Activated CD4-positive, CD25-positive, alpha-beta regulatory T cell treated with anti-CD3 and anti-CD28 coated beads, Interleukin-2, amount 50 U/mL, for 72 hours (primary cell): ENCODE measurements around the gene CPN1.
"Not testable (repeated sequence)": the region's sequence is repeated elsewhere in the genome, so short reads cannot be mapped to it uniquely, and the experiment has no call there.

Experiments
- DNase-seq: peaks from one replicate; pipeline ENCODE4 v3.0.0; 2021

CPN1 gene

DNA sequence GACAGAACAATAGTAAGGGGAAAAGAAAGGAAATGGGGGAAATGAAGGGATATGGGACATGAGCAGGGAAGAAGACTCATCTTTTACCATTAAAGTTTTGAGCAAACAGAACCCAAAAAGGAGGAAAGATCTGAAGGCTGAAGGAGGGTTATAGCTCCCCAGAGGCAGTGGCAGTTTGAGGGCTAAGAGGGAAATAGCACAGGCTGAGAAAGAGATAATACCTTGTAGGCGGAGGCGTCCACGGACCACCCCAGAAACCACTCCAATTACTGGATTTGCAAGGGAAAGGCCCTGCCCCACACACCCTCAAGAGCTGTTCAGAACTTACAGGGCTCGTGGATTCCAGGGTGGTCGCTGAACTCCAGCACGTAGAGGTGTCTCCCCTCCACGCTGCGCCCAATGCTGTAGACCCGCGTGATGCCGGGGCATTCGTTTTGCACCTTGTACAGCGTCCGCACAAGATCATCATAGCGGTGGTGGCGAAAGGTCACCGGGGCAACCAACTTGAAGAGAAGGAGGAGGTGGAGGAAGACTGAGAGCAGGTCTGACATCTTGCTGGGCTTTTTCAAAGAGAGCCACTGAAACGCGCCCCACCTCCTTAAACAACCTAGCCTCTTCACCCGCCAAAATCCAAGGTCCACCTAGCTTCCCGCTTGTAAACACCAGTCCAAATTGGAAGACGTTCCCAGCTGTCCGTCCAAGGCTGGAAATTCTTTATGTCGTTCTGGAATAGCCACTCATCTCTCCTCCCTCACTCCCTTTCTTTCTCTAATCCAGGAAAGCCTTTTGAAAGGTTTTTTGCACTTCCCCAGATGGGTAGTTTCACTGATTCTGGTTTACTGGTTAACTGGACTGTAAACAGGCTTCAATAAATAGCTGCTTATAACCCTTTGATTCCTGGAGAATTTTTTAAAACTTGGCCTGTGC, at the start of gene CPN1:
Gene CPN1 (minus strand): TSS at position 795 of the 927 bp plus-strand sequence. CDS start 244 bp downstream, at position 551.
- DNase-seq: no peak

DNA sequence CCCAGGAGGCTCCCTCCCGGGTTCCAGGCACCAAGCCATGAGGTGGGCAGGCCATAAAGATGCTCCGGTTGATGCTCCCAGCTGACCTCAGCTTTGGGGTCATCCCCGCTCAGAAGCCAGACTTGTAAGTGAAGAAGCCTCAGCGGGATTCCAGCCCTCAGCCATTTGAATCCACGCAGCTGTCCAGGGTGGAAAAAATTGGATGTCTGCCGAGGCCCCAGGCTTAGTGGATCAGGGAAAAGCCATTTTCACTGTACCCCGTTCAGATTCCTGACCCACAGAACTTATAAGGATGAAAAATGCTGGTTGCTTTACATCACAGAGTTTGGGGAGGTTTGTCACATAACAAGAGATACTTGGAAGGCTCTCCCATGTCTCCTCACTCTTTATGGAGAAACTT, 49.2 kb upstream of the CPN1 start:
- DNase-seq: no peak

DNA sequence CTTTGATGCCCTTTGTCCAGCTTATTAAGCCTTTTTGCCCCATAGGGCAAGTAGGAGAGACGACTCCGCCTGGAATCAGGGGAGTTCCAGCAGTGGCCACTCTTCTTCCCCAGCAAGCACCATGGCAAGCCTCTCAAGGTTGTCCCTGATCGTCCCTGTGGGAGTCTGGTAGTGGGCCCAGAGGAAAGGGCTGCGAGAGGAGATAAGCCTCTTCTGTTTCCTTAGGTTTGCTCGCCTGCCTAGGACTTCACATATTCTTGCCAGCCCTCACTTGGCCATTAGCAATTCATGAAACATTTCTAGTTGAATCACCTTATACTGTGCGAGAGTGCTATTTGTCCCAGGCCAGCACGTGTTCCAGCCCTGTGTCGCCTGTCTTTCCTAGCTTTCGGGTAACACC, 47.8 kb upstream of the CPN1 start:
- no peak for DNase-seq

DNA sequence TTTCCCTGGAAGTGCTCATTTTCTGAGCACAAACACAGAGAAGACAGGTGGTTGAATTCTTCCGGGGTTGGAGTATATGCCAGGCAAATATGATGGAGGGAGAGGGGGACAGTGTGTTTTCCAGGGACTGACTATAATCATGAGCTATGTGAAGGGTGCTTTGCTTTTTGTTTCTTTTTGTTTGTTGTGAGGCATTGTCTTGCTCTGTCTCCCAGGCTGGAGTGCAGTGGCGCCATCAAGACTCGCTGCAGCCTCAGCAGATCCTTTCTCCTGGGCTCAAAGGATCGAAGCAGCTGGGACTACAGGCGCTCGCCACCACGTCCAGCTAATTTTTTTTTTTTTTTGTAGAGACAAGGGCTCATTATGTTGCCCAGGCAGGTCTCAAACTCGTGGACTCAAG, 47.3 kb upstream of the CPN1 start:
- DNase-seq: no peak

DNA sequence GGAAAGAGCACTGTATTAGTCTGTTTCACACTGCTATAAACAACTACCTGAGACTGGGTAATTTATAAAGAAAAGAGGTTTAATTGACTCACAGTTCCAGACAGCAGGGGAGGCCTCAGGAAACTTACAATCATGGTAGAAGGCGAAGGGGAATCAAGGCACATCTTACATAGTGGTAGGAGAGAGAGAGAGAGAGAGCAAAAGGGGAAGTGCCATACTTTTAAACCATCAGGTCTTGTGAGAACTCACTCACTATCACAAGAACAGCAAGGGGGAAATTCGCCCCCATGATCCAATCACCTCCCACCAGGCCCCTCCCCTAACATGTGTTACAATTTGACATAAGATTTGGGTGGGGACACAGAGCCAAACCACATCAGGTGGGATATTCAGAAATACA, 43.7 kb upstream of the CPN1 start:
- DNase-seq: not testable (repeated sequence)

DNA sequence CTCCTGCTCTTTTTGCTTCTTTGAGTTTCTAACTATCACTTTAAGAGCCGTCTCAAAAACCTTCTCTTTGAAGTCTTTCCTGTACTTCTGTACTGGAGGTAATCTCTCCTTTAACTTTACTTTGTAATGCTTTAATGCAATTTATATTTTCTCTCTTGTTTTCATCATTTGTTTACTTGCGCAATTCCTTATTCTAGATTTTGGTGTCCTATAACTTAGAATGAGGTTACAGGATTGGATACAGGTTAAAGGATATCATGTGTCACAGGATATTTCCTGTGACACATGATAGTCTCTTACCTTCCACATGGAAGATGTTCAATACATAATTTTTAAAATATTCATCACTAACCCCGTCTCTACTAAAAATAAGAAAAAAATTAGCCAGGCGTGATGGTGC, 42.4 kb upstream of the CPN1 start:
- DNase-seq: no peak

DNA sequence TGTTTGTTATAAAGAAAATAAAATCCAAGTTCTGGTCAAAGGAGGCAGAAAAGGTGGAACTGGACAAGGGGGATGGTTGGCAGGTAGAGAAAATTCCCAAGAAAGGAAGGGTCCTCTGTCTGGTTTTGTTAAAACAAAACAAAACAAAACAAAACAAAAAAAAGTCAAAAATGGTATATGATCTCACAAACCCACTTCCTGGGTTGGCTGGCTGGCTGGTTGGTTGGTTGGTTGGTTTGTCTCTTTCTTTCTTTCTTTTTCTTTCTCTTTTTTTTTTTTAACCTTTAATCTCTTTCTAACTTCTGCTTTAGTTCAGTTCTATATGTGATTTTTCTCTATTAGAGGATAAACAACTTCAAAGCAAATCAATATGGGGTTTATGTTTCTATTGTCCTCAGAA, 41.1 kb upstream of the CPN1 start:
- DNase-seq: no peak

DNA sequence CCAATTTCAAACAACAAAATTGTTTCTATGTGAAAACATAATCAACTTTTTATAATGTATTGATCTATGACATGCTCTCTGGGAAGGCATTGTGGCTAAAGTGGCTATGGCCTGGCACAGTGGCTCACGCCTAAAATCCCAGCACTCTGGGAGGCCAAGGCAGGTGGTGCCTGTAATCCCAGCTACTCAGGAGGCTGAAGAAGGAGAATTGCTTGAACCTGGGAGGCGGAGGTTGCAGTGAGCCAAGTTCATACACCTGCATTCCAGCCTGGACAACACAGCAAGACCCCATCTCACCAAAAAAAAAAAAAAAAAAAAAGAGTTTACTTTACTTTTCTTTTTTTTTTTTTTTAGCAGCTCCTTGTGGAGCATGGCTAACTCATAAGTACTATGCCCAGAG, 38.9 kb upstream of the CPN1 start:
- DNase-seq: no peak

DNA sequence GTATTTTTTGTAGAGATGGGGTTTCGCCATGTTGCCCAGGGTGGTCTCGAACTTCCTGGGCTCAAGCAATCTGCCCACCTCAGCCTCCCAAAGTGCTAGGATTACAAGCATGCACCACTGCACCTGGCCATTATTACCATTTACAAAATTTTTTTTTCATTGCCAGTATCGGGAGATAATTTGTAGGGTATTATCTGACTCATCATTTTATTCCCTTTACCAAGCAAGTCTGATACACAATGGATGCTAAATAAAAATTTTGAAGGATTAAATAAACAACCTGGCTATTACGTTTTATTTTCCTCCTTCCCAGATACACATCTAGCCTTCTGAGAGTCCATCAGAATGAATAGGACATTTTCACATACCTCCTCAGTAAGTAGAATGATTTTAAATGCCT, 38.1 kb upstream of the CPN1 start:
- DNase-seq: no peak

DNA sequence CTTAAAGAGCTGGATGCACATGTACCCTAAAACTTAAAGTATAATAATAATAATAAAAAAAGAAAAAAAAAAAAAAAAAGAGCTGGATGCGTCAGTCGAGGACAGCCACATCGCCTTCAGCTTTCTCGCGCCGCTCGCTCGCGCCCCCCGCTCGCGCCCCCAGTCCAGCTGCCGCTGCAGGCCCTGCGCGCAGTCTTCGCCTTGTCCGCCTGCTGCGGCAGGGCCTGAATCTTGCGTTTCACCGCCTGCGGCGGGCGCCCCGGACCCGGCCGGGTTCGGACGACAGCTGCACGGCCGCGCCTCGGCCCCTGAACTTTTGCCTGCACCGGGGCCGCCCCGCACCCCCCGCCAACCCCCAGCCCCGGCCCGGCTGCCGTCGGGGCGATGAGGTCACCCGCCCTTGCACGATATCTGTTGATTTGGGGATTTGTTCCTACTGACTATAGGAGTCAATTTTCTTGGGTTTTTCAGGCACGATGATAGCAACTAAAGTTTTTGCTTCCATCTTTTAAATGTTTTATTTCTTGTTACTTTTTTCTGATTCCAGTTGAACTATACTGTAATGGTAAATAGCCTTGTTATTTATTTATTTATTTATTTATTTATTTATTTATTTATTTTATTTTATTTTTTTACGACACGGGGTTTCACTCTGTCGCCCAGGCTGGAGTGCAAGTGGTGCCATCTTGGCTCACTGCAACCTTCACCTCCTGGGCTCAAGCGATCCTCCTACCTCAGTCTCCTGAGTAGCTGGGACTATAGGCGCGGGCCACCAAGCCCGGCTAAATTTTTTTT, 33.5 kb upstream of the CPN1 start:
- no peak for DNase-seq

DNA sequence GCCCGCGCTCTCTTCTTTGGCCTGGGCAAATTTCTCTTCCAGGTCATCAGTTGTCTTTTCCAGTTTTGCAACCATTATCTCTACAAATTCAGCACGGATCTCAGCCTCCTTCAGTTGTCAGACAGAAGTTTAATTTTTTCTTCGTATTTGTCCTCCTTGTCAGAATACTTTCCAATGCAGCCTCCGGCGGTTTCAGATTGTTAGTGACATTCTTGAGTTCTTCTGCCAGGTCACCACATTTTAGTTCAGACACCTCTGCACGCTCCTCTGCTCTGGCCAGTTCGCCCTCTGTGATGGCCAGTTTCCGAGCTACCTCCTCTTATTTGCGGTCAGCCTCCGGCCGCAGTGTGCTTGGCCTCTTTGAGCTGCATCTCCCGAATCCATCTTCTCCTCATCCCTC, 32.8 kb upstream of the CPN1 start:
- no peak for DNase-seq

DNA sequence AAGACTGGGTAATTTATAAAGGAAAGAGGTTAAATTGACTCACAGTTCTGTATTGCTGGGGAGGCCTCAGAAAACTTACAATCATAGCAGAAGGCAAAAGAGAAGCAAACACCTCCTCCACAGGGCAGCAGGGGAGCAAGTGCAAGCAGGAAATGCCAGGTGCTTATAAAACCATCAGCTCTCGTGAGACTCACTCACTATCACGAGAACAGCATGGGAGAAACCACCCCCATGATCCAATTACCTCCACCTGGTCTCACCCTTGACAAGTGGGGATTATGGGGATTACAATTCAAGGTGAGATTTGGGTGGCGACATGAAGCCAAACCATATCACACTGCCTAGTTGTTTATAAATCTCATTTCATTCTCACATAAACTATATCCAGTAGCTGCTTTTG, 28.0 kb upstream of the CPN1 start:
- no peak for DNase-seq

DNA sequence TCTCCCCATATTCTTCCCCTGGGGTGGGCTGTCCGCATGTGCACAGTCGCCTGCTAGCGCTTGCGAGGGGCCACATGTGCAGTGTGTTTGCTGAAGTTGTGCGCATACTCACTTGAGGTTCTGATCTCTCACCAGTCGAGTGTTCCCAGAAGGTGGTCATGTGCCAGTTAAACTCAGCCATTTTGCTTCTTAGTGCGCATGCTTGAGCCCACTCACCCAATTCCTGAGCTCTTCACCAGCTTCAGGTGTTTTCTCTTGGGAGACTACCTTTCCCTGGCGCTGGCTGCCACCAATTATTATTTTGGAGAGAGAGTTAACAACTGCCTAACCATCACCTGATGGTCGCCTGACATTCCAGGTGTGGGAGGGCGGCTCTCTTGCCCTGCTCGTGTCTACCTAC, 25.2 kb upstream of the CPN1 start:
- DNase-seq: no peak

DNA sequence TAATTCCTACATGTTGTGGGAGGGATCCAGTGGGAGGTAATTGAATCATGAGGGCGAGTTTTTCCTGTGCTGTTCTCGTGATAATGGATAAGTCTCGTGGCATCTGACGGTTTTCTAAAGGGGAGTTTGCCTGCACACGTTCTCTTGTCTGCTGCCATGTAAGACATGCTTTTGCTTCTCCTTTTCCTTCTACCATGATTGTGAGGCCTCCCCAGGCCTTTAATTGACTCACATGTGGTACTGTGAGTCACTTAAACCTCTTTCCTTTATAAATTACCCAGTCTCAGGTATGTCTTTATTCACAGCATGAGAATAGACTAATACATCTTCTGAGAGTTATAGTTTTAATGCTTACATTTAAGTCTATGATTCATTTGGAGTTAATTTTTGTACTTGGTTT, 22.6 kb upstream of the CPN1 start:
- no peak for DNase-seq

DNA sequence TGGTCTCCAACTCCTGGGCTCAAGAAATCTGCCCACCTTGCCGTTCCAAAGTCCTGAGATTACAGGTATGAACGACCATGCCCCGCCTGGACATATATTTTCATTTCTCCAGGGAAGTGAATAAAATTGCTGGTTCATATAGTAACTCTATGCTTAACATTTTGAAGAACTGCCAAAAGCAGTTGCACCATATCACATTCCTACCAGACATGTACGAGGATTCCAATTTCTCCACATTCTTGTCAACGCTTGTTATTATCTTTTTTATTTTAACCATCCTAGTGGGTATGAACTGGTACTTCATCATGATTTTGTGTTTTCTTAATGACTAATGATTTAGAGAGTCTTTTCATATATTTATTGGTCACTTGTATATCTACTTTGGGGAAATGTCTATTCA, 21.9 kb upstream of the CPN1 start:
- no peak for DNase-seq

DNA sequence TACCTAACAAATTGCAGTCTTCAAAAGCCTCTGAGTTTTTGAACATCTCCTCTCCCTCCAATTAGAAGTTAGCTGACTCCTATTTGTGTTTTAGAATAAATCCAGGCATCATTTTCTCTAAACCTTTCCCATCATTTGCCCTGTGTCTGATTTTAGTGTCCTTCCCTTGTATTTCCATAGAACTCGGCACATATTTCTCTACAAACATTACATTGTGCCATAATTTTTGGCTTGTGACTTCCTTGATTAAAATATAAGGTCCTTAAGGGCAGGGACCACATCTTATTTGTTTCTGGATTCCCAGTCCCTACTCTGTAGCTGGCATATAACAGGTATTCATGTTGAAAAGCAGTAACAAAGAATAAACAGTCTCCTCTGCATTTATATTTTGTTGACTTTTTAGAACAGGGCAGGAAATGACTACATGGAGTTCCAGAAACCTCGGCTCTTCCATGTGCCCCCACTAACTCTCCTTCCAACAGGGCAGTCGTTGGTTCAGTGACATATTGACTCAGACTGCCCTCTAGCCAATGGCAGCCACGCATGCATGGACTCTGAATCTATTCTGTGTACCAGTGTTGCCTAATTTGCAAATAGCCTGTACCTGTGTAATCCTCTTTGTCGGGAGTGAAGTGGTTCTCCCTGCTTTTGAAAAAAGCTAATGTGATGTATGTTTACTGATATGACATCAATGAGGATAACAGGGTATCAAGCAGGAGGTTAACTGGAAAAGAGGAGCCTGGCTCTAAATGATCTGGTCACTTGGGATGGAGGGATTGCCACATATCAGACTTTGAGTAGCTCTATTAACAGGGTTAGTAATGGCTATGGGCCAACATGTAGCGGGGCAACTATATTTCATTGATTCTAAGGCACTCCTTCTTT, 19.8 kb upstream of the CPN1 start:
- no peak for DNase-seq

DNA sequence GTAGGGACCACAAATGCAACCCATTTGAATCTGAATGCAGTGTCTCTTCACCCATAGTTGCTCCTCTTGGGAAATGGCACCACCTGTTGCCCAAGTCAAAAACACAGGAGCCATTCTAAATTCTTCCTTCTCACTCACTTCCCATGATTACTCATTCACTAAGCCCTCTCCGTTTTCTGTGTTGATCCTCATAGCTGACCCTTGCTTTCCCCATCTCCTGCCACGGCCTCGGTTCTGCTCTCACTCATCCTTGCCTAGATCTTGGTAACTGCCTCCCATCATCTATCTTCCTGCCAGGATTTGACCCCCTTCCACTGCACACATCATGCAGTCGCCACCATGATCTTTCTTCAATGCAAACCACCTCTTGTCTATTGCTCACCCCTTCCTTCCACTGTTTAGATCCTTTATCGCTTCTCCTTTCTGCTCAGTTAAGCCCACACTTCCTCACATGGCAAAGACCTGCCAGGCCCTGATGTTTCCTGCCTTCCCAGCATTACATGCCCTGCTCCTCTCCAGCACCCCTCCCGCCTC, 19.0 kb upstream of the CPN1 start:
- no peak for DNase-seq

DNA sequence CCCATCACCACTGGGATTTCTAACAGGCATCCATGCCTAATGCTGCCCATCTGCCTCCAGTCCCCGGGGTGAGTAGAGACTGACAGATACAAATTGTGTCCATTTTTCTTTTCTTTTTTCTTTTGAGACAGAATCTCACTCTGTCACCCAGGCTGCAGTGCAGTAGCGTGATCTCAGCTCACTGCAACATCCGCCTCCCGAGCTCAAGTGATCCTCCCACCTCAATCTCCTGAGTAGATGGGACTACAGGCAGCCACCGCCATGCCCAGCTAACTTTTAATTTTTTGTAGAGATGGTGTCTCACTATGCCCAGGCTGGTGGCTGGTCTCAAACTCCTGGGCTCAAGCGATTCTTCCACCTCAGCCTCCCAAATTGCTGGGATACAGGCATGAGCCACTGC, 7.6 kb upstream of the CPN1 start:
- no peak for DNase-seq

DNA sequence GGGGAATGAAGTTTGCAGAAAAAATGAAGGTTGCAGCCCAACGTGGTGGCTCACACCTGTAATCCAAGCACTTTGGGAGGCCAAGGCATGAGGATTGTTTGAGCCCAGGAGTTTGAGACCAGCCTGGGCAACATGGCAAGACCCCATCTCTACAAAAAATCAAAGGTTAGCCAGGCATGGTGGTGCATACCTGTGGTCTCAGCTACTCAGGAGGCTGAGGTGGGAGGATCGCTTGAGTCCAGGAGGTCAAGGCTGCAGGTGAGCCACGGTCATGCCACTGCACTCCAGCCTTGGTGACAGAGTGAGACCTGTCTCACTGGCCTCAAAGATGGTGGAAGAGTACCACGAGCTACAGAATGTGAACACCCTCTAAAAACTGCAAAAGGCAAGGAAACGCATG, 5.0 kb upstream of the CPN1 start:
- not testable (repeated sequence) for DNase-seq

DNA sequence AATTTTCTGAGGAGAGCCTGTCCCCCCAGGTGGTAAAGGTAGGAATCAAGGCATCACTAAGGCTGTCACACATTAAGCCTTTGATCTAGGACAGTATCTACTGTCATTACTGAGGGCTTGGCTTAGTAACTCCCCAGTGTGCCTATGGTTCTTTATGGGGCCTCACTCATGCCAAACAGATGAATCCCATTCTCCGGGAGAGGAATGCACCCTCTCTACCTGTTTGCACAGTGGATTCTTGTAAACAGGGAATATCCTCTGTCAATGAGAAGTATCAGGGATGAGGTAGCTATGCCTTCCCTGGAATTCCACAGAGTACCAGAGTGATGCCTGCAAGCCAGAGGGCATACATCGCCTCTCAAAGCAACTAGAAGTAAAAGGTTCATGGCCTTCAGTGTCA, 3.9 kb upstream of the CPN1 start:
- no peak for DNase-seq

DNA sequence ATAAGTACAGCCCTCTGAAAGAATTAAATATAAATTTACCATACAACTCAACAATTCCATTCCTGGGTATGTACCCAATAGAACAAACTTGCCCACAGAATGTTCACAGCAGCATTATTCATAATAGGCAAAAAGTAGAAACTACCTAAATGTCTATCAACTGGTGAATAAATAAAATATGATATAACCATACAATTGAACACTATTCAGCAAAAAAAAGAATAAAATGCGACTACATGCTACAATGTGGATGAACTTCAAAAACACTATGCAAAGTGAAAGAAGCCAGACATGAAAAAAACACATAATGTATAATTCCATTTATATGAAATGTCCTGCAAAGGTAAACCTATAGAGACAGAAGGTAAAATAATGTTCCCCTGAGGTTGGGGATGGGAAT, 2.0 kb upstream of the CPN1 start:
- DNase-seq: no peak

DNA sequence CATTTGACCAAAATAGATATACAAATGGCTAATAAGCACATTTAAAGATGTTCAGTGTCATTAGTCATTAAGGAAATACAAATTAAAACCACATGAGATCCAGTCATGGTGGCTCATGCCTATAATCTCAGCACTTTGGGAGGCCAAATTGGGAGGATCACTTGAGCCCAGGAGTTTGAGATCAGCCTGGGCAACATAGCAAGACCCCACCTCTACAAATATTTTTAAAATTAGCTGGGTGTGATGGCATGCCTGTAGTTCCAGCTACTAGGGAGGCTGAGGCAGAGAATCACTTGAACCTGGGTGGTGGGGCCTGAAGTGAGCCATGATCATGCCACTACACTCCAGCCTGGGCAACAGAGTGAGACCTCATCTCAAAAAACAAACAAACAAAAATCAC, 607 bp upstream of the CPN1 start:
- DNase-seq: not testable (repeated sequence)

DNA sequence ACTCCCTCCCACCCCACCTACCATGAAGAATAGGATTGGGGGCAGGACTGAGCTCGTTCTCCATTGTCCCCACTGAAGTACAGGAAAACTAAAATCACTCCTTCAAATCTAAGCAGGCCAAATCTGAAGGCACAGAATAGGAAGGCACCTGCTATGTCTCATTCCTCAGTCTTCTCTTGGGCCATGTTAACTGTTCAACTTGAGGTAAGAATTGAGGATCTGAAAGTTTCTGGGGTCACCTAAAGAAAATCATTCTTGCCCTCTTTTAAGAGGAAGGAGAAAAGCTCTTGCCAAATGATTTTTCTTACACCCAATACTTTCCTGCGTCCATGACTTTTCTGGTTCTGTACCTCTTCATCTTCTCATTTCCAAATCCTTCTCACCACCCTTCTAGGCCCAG, 4.9 kb downstream of the CPN1 start:
- DNase-seq: no peak
